ENCODE results near the gene STK16. TPM values are rescaled to one million over a fixed set of nuclear protein-coding genes. Genes with fewer than 3 reads are reported as not detected.
A peak's percentile ranks its signal among the peaks of the same experiment; 100 is the strongest.

STK16 gene
- total and polyA plus RNA-seq, 2 of the 13 experiments (the other 11 are each of a cell fraction or from before 2014, with no cell fraction given) = 28.0 to 50.9 TPM

- TF ChIP-seq, protein P1, sequence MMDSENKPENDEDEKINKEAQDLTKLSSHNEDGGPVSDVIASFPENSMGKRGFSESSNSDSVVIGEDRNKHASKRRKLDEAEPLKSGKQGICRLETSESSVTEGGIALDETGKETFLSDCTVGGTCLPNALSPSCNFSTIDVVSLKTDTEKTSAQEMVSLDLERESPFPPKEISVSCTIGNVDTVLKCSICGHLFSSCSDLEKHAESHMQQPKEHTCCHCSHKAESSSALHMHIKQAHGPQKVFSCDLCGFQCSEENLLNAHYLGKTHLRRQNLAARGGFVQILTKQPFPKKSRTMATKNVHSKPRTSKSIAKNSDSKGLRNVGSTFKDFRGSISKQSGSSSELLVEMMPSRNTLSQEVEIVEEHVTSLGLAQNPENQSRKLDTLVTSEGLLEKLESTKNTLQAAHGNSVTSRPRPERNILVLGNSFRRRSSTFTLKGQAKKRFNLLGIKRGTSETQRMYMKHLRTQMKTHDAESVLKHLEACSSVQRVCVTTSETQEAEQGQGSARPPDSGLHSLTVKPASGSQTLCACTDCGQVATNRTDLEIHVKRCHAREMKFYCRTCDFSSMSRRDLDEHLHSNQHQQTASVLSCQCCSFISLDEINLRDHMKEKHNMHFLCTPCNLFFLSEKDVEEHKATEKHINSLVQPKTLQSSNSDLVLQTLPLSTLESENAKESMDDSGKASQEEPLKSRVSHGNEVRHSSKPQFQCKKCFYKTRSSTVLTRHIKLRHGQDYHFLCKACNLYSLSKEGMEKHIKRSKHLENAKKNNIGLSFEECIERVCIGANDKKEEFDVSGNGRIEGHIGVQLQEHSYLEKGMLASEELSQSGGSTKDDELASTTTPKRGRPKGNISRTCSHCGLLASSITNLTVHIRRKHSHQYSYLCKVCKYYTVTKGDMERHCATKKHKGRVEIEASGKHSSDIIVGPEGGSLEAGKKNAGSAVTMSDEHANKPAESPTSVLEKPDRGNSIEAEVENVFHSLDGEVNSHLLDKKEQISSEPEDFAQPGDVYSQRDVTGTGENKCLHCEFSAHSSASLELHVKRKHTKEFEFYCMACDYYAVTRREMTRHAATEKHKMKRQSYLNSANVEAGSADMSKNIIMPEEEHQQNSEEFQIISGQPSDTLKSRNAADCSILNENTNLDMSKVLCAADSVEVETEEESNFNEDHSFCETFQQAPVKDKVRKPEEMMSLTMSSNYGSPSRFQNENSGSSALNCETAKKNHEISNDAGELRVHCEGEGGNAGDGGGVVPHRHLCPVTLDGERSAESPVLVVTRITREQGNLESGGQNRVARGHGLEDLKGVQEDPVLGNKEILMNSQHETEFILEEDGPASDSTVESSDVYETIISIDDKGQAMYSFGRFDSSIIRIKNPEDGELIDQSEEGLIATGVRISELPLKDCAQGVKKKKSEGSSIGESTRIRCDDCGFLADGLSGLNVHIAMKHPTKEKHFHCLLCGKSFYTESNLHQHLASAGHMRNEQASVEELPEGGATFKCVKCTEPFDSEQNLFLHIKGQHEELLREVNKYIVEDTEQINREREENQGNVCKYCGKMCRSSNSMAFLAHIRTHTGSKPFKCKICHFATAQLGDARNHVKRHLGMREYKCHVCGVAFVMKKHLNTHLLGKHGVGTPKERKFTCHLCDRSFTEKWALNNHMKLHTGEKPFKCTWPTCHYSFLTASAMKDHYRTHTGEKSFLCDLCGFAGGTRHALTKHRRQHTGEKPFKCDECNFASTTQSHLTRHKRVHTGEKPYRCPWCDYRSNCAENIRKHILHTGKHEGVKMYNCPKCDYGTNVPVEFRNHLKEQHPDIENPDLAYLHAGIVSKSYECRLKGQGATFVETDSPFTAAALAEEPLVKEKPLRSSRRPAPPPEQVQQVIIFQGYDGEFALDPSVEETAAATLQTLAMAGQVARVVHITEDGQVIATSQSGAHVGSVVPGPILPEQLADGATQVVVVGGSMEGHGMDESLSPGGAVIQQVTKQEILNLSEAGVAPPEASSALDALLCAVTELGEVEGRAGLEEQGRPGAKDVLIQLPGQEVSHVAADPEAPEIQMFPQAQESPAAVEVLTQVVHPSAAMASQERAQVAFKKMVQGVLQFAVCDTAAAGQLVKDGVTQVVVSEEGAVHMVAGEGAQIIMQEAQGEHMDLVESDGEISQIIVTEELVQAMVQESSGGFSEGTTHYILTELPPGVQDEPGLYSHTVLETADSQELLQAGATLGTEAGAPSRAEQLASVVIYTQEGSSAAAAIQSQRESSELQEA (CRISPR knock-in tag; IDR thresholded peaks at IDR 0.05; ENCODE audit: not compliant biosample characterization) = no peak
- no peak for TF ChIP-seq ZSCAN9 (CRISPR knock-in tag; IDR thresholded peaks at IDR 0.05; ENCODE audit: borderline replicate concordance)
- no peak for TF ChIP-seq HCFC1 (IDR thresholded peaks at IDR 0.05; ENCODE audit: low read depth, low read length)
- peak; percentile 69; the same call in 1 of the 2 replicates for TF ChIP-seq NFAT5 (CRISPR knock-in tag; IDR thresholded peaks at IDR 0.05)
- peak; percentile 24; the same call in 1 of the 2 replicates for TF ChIP-seq ELF4 (CRISPR knock-in tag; IDR thresholded peaks at IDR 0.05; ENCODE audit: borderline replicate concordance)
- TF ChIP-seq NCOA1 (CRISPR knock-in tag; IDR thresholded peaks at IDR 0.05) = no peak
- no peak for TF ChIP-seq TERF1 (CRISPR knock-in tag; IDR thresholded peaks at IDR 0.05)
- TF ChIP-seq, protein P2, sequence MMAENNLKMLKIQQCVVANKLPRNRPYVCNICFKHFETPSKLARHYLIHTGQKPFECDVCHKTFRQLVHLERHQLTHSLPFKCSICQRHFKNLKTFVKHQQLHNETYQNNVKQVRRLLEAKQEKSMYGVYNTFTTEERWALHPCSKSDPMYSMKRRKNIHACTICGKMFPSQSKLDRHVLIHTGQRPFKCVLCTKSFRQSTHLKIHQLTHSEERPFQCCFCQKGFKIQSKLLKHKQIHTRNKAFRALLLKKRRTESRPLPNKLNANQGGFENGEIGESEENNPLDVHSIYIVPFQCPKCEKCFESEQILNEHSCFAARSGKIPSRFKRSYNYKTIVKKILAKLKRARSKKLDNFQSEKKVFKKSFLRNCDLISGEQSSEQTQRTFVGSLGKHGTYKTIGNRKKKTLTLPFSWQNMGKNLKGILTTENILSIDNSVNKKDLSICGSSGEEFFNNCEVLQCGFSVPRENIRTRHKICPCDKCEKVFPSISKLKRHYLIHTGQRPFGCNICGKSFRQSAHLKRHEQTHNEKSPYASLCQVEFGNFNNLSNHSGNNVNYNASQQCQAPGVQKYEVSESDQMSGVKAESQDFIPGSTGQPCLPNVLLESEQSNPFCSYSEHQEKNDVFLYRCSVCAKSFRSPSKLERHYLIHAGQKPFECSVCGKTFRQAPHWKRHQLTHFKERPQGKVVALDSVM (CRISPR knock-in tag; IDR thresholded peaks at IDR 0.05) = peak; percentile 42; the same call in 1 of the 2 replicates
- TF ChIP-seq TEF (CRISPR knock-in tag; IDR thresholded peaks at IDR 0.05) = no peak; the same call in 1 of the 2 replicates
Observed at GRCh38 chr2:219218217-219218731, 27.0 kb upstream of the STK16 start (continued).
